ENCODE data around the gene MTCL1.

- TF ChIP-seq POLR2AphosphoS5 (IDR thresholded peaks at IDR 0.05; ENCODE audit: low read depth, low read length), result no peak
- TF ChIP-seq GABPA (IDR thresholded peaks at IDR 0.05; ENCODE audit: borderline replicate concordance, insufficient read depth, low read length), result no peak
- TF ChIP-seq FOSL1 (IDR thresholded peaks at IDR 0.05; ENCODE audit: insufficient read depth, low read depth, low read length), result no peak
- TF ChIP-seq, protein P1, sequence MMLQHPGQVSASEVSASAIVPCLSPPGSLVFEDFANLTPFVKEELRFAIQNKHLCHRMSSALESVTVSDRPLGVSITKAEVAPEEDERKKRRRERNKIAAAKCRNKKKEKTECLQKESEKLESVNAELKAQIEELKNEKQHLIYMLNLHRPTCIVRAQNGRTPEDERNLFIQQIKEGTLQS (IDR thresholded peaks at IDR 0.05; ENCODE audit: insufficient read depth, low read depth, low read length), result no peak
- no peak for TF ChIP-seq KDM1A (IDR thresholded peaks at IDR 0.05; ENCODE audit: borderline replicate concordance, low read length)
- TF ChIP-seq CHD2 (IDR thresholded peaks at IDR 0.05; ENCODE audit: low read length), result no peak
- TF ChIP-seq POLR2A (IDR thresholded peaks at IDR 0.05; ENCODE audit: control extremely low read depth in 1 of 2, low read depth in 2 of 2, low read length in 2 of 2), result no peak
- TF ChIP-seq TEAD4 (IDR thresholded peaks at IDR 0.05; ENCODE audit: low read depth, low read length), result no peak
- TF ChIP-seq CTCF (IDR thresholded peaks at IDR 0.05; ENCODE audit: control extremely low read depth in 1 of 3, insufficient read depth in 1 of 3, low read depth in 1 of 3, low read length in 3 of 3), result no peak
These were observed 96.8 kb downstream of the MTCL1 start for GRCh38 chr18:8802017-8802672.
